HUES48 (cell line): ENCODE measurements around the gene RTL5.

Experiments used
- H3K27ac ChIP-seq: one replicate; pipeline ENCODE4 v1.7.0; 2013; ENCODE audit warnings: low read depth, low read length, inconsistent platforms
- H3K27me3 ChIP-seq: 2 replicates; pipeline ENCODE4 v1.6.1; 2013; ENCODE audit warnings: mild to moderate bottlenecking, low read length; ENCODE audit not compliant: control insufficient read depth, insufficient read depth
- H3K36me3 ChIP-seq: 2 replicates; pipeline ENCODE4 v1.6.1; 2013; ENCODE audit warnings: low read length; ENCODE audit not compliant: control insufficient read depth, insufficient read depth
- H3K4me1 ChIP-seq: 2 replicates; pipeline ENCODE4 v1.6.1; 2013; ENCODE audit warnings: mild to moderate bottlenecking, low read length; ENCODE audit not compliant: control insufficient read depth, insufficient read depth
- H3K4me3 ChIP-seq: 2 replicates; pipeline ENCODE4 v1.5.1; 2013; ENCODE audit warnings: mild to moderate bottlenecking, low read depth, low read length
- H3K9ac ChIP-seq: 2 replicates; pipeline ENCODE4 v1.6.1; 2013; ENCODE audit warnings: mild to moderate bottlenecking, low read depth, low read length, moderate library complexity
- H3K9me3 ChIP-seq: 2 replicates; pipeline ENCODE4 v1.6.1; 2013; ENCODE audit warnings: low read length; ENCODE audit not compliant: control insufficient read depth, insufficient read depth

Gene RTL5

GRCh38 chrX:72128881-72129280 lies 2.8 kb downstream of the RTL5 start:
- H3K27me3 ChIP-seq = peaks cover 67% of the 10 kb centered on the region
- no peaks in the 10 kb centered on the region for H3K36me3 ChIP-seq

GRCh38 chrX:72128183-72128834 lies 3.4 kb downstream of the RTL5 start:
- peaks cover 28% of the 10 kb centered on the region for H3K4me1 ChIP-seq
- H3K4me3 ChIP-seq = no peak overlapping the region

More at GRCh38 chrX:72128881-72129280, 2.8 kb downstream of the RTL5 start:
- Histone ChIP-seq H3K4me1 (peaks cover 22% of the 10 kb centered on the region), H3K9me3 (peaks cover 30% of the 10 kb centered on the region), H3K4me3 (no peak overlapping the region), H3K27ac (no peak overlapping the region), H3K9ac (no peak overlapping the region)

GRCh38 chrX:72127332-72127731 lies 4.4 kb downstream of the RTL5 start:
- H3K36me3 ChIP-seq = no peaks in the 10 kb centered on the region
- no peak overlapping the region for H3K27ac ChIP-seq
- H3K9me3 ChIP-seq = peaks cover 28% of the 10 kb centered on the region
- no peak overlapping the region for H3K9ac ChIP-seq
- no peak overlapping the region for H3K4me3 ChIP-seq
- peaks cover 52% of the 10 kb centered on the region for H3K27me3 ChIP-seq
- H3K4me1 ChIP-seq = peaks cover 31% of the 10 kb centered on the region

More at GRCh38 chrX:72128183-72128834, 3.4 kb downstream of the RTL5 start:
- Histone ChIP-seq H3K9me3 (peaks cover 30% of the 10 kb centered on the region), H3K27me3 (peaks cover 62% of the 10 kb centered on the region), H3K9ac (no peak overlapping the region), H3K36me3 (no peaks in the 10 kb centered on the region), H3K27ac (no peak overlapping the region)

GRCh38 chrX:72126539-72127140 lies 5.1 kb downstream of the RTL5 start:
- Histone ChIP-seq H3K27ac (no peak overlapping the region), H3K27me3 (peaks cover 47% of the 10 kb centered on the region), H3K36me3 (no peaks in the 10 kb centered on the region), H3K4me3 (no peak overlapping the region), H3K4me1 (peaks cover 28% of the 10 kb centered on the region), H3K9me3 (peaks cover 26% of the 10 kb centered on the region), H3K9ac (no peak overlapping the region)

- H3K4me3 ChIP-seq = no peak overlapping the region
- H3K9me3 ChIP-seq = peaks cover 26% of the 10 kb centered on the region
- no peak overlapping the region for H3K27ac ChIP-seq
- no peaks in the 10 kb centered on the region for H3K36me3 ChIP-seq
- H3K4me1 ChIP-seq = peaks cover 28% of the 10 kb centered on the region
- H3K9ac ChIP-seq = no peak overlapping the region
- peaks cover 42% of the 10 kb centered on the region for H3K27me3 ChIP-seq
These were observed 5.7 kb downstream of the RTL5 start for GRCh38 chrX:72126048-72126415.

GRCh38 chrX:72125331-72126047 lies 6.2 kb downstream of the RTL5 start:
- peaks cover 37% of the 10 kb centered on the region for H3K27me3 ChIP-seq
- no peak overlapping the region for H3K9ac ChIP-seq
- no peak overlapping the region for H3K4me3 ChIP-seq
- peaks cover 26% of the 10 kb centered on the region for H3K4me1 ChIP-seq
- H3K27ac ChIP-seq = no peak overlapping the region
- H3K9me3 ChIP-seq = peaks cover 23% of the 10 kb centered on the region
- no peaks in the 10 kb centered on the region for H3K36me3 ChIP-seq

GRCh38 chrX:72124540-72125201 lies 7.0 kb downstream of the RTL5 start:
- Histone ChIP-seq H3K27ac (peak overlapping the region; percentile 74), H3K36me3 (no peaks in the 10 kb centered on the region)

GRCh38 chrX:72123471-72124185 lies 8.1 kb downstream of the RTL5 start:
- H3K27me3 ChIP-seq = peaks cover 18% of the 10 kb centered on the region
- peak overlapping the region; percentile 30; the same call in 1 of the 2 replicates for H3K4me3 ChIP-seq
- H3K27ac ChIP-seq = peak overlapping the region; percentile 74
- H3K9me3 ChIP-seq = peaks cover 10% of the 10 kb centered on the region; the same call in 1 of the 2 replicates
- no peak overlapping the region for H3K9ac ChIP-seq
- no peaks in the 10 kb centered on the region for H3K36me3 ChIP-seq
- H3K4me1 ChIP-seq = peaks cover 23% of the 10 kb centered on the region

More at GRCh38 chrX:72124540-72125201, 7.0 kb downstream of the RTL5 start:
- Histone ChIP-seq H3K27me3 (peaks cover 29% of the 10 kb centered on the region), H3K9ac (no peak overlapping the region), H3K4me1 (peaks cover 23% of the 10 kb centered on the region), H3K9me3 (peaks cover 15% of the 10 kb centered on the region), H3K4me3 (no peak overlapping the region)

GRCh38 chrX:72122621-72123337 lies 8.9 kb downstream of the RTL5 start:
- H3K4me3 ChIP-seq = no peak overlapping the region
- H3K27me3 ChIP-seq = peaks cover 10% of the 10 kb centered on the region
- H3K27ac ChIP-seq = peak overlapping the region; percentile 74
- H3K4me1 ChIP-seq = peaks cover 23% of the 10 kb centered on the region
- no peaks in the 10 kb centered on the region for H3K36me3 ChIP-seq
- H3K9me3 ChIP-seq = peaks cover 12% of the 10 kb centered on the region
- no peak overlapping the region for H3K9ac ChIP-seq

- Histone ChIP-seq H3K4me1 (peaks cover 16% of the 10 kb centered on the region), H3K27ac (no peak overlapping the region), H3K4me3 (no peak overlapping the region), H3K9me3 (peaks cover 15% of the 10 kb centered on the region), H3K27me3 (no peaks in the 10 kb centered on the region), H3K9ac (no peak overlapping the region), H3K36me3 (no peaks in the 10 kb centered on the region)
These were observed 10.3 kb downstream of the RTL5 start for GRCh38 chrX:72121383-72121782.
